Measurements from ENCODE around the gene PMVK.
"Not testable (repeated sequence)": the region's sequence is repeated elsewhere in the genome, so short reads cannot be mapped to it uniquely, and the experiment has no call there.

The PMVK gene

DNA sequence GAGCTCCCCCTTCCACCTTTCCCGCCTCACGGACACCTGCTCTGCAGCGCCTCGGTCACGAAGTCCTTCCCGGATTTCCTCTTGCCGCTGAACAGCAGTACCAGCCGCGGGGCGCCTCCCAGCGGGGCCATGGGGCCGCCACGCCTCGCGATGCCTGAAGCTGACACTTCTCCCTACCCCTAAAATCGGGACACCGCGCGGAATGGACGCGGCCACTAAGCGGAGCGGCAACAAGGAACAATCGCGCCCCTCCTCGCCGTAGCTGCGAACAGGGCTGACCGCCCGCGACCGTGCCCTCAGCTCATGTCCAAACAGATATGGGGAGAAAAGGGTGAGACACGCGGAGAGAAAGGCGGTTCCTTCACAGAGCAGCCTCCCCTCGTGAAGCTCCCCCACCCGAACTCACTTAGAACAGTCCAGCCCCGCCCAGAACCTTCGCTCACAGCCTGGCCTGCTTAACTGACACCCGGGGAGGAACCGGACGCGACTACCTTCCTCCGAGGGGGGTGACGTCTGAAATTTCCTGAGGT lies at the start of gene PMVK:
Gene PMVK, minus strand, starts transcription at position 165 of the 530 bp plus-strand sequence. Its CDS starts 34 bp downstream, at position 131.
- peak; percentile 98 for DNase-seq (ENCODE audit: low spot score)

DNA sequence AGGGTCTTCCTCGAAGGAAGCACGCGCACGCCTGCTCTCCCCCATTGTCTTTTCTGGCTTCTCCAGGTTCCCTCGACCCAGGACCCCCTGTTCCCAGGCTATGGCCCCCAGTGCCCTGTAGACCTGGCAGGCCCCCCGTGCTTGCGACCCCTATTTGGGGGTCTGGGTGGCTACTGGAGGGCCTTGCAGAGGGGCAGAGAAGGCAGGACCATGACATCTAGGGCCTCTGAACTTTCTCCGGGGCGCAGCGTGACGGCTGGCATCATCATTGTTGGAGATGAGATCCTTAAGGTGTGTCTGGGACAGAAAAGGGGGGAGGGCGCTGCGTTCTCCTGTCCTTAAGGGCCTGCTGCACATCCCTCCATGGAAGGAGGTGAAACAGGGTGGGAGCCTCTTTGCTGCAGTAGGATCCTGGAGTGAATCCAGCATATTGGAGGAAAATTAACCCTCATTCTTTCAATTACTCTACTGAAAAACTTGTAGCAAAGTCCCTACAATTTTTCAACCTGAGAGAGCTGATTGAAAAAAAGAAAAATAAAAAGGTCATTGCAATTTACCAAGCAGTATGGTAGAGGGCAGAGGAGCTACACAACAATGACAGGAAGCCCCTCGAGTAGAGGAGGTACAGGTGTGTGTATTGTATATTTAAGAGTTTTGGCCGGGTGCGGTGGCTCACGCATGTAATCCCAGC lies 47.4 kb upstream of the PMVK start:
- no peak for DNase-seq (ENCODE audit: low spot score)

DNA sequence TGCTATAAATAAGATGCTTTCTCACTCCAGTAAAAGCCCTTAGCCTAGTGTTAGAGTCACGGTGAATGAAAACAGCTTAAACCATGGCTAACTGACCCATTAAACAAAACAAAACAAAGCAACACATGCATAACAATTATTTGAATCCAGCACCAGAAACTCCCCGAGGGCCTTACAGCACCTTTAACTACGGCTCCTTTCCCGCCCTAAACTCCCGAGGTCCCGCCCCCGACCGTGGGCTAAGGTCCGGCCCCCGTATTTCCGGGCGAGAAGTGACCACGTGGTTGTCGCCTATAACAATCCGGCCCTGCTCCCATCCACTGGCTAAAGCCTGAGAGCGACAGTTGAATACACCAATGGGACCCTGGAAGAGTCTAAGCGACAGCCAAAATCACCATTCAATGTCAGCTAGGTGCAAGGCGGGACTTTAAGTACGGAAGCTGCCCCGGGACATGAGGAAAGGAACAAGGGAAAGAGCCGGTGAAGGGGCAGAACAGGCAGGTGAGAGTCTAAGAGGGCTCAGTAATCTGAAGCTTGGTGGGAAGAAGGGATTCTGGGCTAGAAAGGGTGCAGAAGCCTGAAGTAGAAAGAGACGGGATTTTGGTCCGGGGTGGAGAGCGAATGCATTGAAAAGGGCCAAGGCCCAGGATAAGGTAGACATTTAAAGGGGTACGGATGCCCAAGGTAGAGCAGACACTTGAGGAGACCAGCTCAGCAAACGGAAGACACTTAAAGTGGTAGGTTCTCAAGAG lies 46.6 kb upstream of the PMVK start, which contains the start of gene FLAD1:
Gene FLAD1, plus strand, starts transcription at position 448 of the 752 bp plus-strand sequence. CDS start 351 bp downstream, outside the sequence.
- DNase-seq (ENCODE audit: low spot score): peak; percentile 98

DNA sequence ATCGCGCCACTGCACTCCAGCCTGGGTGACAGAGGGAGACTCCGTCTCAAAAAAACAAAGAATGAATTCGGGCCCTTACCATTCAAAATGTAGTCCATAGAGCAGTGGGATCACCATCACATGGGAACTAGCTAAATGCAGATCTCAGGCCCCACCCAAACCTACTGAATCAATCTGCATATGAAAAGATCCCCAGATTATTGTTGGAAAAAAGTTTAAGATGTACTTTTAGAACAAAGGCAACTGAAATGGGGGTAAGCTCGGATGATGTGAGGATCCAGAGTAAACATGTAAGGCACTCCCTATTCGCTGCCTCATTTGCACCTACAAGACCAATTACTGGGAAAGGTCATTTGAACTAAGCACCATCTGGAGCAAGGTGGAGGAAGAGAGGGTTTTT lies 45.8 kb upstream of the PMVK start:
- no peak for DNase-seq (ENCODE audit: low spot score)

DNA sequence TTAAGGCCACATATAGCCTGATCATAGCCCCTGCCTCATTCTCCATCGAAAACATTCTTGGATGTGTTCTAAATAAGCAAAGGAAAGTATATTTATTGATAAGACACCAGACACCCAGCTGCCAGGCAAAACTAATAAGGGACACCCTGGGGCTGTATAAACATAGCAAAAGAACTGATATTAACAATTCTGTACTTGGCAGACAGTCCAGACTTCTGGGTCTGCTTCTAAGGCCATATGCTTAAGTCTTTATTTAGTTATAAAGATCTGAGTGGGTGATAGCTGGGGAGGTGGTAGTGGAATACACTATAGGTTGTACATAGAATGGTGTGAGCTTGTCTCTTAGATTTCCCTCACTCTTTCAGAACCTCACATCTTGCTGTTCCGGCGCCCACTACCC lies 41.8 kb upstream of the PMVK start:
- DNase-seq (ENCODE audit: low spot score): no peak

DNA sequence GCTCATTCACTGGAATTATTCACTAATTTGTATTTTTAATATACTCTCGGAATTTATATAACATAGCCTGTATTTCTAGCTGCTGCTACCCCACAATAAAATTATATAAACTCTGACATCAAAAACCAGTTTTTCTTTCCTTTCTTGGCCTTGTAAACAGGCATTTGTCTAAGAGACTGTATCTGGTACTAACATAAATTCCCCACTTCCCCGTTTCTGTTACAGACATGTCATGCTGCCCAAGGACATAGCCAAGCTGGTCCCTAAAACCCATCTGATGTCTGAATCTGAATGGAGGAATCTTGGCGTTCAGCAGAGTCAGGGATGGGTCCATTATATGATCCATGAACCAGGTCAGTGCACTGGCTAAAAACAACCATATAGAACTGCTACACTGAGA lies 41.2 kb upstream of the PMVK start:
- not testable (repeated sequence) for DNase-seq (ENCODE audit: low spot score)

DNA sequence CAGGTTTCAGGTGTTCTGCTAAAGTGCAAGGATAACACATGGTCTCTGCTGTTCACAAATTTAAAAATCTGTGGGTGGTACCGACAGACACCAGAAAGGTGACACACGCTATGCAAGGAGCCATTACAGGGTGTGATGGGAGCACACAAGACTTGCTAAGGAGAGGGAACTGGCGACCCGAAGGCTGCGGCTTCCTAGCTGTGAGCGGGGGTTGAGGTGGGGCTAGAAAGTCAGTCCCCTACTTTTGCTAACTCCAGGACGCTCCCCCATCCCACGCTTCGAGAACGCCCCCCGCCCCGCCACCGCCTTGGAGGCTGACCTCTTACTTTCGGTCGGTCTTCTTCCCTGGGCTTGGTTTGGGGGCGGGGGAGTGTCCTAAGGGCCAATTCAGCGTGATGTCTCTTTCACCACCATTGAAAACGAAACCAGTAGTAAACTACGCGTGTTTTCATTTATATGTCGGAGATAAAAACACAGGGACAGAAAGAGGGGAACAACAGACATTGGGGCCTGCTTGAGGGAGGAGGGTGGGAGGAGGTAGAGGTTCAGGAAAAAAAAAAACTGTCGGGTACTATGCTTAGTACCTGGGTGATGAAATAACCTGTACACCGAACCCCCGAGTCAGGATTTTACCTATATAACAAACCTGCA lies 39.0 kb upstream of the PMVK start:
- DNase-seq (ENCODE audit: low spot score): no peak

DNA sequence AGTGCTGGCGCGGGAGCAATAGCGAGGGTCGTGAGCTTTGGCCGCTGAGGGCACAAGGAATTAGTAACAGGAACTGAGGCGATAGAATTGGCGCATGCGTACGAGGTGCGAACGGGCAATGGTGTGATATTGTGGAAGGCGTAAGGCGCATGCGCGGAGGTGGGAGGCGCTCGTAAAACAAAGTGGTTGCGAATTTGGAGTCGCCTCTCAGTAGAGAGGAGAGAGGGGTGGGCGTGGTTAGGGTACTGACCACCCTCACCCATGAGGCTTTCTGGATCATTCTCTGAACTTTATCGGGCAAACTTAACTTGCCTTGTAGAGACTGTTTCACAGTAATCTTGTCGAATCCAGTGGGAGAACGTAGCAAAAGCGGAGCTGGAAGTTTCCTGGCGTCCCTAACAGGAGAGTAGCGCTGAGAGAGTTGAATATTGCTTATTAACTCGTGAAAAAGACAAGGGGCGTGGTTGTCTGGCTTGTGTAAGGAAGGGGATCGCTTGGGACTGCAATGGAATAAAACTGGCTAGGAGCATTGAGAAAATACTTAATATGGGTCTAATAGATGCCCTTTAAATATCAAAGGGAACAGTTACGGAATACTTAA lies 38.4 kb upstream of the PMVK start:
- DNase-seq (ENCODE audit: low spot score): peak; percentile 93

DNA sequence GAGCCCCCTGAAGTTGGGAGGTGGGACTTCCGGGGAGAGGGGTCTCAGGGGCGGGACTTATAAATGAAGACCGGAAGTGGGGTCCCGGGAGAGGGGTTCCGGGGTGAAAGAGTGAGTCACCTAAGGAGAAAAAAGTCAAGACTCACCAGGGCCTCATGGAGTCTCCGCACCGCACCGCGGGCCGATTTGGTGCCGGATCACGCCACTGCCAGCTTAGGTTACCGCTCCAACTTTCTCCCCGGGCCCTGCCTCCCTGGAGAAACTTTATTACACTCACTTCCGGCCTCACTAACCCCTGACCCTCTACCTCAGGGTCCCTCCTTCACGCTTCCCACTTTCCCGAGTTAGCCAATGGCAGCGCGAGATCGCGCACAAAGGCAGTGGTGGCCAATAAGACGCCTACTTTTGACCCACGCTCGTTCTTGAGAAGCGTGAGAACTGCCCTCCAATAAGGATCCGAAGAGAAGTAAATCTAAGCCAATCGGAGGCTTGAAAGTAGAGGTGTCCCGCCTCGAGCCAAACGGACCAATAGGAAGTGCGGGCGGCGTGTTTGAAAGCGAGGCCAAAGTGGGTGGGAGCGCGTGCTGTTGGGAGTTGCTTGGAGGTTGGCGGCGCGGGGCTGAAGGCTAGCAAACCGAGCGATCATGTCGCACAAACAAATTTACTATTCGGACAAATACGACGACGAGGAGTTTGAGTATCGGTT lies 37.7 kb upstream of the PMVK start, which contains the start of gene CKS1B:
Gene CKS1B, plus strand, starts transcription at position 580 of the 706 bp plus-strand sequence. Its CDS starts 65 bp downstream, at position 645.
- peak; percentile 100 for DNase-seq (ENCODE audit: low spot score)

DNA sequence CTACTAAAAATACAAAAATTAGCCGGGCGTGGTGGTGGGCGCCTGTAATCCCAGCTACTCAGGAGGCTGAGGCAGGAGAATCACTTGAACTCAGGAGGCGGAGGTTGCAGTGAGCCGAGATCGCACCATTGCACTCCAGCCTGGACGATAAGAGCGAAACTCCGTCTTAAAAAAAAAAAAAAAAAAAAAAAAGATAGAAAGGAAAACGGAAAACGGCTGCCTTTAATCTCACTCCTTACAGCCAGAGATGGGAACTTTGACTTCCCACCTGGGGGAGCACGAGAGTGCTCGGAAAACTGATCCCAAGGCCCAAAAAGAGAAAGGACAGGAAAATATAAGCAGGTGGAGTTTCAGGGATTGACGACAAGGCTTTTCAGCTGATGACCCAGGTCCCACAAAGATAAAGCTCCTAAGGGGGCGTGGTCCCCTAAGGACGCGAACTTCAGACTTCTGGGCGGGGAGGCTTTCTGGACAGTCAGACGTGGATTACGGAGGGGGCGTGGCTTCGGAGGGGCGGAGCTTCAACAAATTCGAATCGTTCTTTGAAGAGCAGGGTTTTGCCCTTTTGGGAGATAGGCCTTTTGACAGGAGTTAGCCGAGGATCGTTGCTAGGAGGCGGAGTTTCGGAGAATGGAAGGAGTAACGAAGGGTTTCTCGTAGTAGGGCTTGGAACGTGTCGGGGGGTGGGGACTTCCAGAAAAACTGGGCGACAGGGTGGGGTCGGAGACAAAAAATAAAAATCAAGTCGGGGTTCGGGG lies 37.0 kb upstream of the PMVK start:
- peak; percentile 85 for DNase-seq (ENCODE audit: low spot score)

DNA sequence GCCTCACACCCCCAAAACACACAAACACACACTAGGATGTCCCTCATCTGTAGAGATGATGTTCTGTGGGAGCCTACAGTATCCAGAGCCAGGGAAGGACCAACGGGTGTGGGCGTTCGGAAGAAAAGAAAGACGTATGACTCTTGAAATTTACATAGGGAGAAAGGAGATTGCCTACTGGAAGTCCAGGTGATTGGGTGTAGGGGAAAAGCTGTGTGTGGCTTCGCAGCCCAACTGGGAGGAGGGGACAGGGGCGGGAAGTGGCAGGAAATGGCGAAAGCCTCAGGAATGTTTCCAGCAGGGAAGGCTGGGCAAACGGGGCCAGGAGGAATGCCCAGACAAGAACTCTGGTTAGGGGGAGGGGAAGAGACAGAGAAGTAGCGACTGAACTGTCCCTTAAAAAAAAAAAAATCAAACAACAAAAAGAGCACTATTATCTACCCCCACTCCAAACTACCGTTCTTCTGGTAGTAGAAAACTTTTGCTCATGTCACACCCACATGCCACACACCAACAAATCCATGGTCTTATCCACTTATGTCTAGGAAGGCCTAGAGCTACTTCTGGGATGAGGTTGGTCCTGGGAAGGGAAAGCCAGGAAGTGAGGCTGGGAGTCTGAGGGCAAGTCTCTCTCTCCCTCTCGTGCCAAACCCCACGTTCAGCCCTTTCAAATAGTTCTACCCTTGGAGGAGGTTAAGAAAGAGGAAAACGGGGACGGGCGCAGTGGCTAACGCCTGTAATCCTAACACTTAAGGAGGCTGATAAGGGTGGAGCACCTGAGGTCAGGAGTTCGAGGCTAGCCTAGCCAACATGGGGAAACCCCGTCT lies 36.2 kb upstream of the PMVK start:
- peak; percentile 41 for DNase-seq (ENCODE audit: low spot score)

DNA sequence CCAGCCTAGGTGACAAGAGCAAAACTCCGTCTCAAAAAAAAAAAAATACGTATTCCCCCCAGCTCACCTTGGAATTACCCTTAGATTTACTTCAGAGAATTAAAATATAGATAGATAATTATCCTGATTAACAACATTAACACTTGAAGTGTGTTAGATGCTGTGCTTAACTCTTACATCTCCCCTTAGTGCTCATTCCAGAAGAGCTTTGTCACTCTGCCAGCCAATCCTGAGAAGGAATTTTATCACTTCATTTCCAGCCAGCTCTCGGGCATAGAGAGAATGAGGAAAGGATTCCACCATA lies 35.6 kb upstream of the PMVK start:
- DNase-seq (ENCODE audit: low spot score): no peak

DNA sequence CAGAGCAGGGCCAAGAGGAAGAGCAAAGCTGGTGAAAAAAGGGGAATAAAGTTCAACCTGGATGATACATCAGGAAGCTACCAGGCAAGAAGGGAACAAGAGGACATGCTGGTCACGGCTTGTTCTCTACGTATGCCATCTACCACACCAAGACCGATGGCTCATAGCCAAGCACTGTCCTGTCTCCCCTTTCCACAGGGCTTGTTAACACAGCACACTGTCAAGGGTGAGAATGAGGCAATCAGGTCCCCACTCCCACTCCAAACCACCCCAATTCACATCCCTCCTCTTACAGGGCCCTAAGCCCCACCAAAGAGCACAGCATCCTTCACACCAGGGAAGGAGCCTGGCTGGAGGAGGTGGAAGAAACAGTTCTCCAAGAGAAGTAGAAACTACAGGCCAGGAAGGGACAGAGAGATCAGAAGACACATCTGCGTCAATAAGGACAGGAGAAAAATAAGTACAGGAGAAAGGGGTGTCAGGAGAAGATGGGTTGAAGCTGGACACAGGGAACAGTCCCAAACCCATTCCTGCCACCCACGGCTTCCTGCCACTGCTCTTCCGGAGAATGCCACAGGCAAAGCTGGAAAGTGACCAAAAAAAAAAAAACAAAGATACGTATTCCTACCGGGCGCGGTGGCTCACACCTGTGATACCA lies 35.0 kb upstream of the PMVK start:
- no peak for DNase-seq (ENCODE audit: low spot score)

DNA sequence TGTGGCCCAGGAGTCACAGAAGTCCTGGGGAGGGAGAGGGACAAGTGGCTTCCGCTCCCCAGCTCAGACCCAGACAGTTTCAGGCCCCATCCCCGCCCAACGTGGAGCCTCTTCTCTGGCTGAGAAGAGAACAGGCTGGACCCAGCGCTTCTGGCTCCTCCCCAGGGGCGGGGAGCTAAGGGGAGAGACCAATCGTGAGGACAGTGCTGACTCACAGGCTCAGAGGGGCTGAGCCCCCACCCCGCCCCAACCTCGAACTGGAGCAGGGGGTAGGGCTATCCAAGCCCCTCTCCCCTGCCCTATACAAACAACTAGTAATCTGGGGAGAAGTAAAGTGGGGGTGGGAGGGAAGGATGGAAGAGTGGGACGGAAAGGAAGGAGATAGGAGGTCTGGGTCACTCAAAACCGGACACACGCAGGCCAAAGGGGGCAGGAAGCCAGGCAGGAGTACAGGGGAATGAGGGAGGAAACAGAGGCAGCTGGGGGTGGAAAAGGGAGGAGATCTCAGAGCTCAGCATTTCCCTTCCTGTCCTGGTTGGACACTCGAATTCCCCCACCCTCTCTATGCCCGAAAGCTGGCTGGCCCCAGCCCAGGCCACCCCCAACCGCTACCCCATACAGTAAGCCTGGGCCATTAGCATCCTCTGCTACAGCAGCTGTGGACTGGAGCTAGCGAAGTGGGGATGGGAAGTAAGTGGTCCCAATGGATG lies 34.3 kb upstream of the PMVK start, which contains the start of gene SHC1:
Gene SHC1, minus strand, starts transcription at position 117 of the 710 bp plus-strand sequence. CDS start 221 bp downstream, outside the sequence.
- DNase-seq (ENCODE audit: low spot score): peak; percentile 80

DNA sequence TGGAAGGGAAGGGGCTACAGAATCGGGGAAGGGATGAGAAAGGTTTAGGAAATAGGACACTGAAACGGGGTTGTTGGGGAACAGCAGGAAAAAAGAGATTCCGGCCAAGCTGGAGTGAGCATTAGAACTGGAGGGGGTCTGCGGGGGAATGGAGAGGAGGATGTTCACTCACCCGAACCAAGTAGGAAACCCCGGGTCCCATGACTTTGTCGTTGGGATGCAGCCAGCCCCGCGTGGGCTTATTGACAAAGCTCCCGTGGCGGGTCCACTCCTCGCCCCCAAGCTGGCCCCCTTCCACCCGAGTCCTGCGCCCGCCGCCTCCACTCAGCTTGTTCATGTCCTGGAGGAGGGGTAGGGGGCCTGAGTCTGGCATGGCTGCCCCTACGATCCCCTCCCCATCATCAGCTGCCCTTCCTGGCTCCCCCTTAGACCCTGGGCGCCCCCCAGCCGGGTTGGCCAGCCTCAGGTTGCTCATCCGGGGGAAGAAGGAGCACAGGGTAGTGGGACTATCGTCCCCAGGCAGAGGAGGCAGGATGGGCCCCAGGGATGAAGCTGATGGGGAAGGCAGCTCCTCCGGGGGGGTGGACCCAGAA lies 33.4 kb upstream of the PMVK start:
- no peak for DNase-seq (ENCODE audit: low spot score)

DNA sequence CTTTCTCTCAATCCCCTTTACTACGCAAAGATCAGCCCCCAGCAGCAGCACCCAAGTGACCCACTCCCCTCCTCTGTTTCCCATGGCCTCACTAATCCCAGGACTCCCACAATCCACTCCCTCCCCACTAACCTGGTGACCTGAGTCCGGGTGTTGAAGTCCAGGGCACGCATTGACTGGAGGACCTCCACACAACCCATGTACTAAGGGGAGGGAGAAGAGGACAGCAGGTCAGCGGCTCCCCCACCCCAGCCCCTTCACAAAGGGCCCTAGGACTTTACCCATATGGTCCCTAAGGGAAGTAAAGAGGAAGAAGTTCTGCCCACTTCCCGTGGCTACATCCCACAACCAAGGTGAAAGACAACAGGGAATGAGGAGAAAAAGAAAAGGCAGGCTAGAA lies 32.7 kb upstream of the PMVK start:
- no peak for DNase-seq (ENCODE audit: low spot score)

DNA sequence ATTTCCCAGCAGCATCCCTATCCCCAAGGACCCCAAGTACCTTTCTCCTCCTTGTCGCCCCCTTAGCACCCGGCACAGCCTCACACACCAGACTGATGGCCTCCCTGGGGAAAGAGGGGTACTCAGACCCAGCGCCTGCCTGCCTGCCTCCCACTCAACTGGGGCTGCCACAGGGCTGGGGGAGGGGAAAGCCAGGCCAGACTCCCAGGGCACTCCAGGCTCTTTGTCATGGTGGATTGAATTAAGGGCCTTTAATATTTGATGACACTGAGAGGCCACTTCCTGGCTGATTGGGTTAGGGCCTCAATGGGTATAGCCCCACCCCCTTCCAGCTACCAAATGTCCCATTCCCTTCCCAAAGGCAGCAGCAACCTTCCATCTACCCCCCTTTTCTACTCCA lies 32.2 kb upstream of the PMVK start:
- no peak for DNase-seq (ENCODE audit: low spot score)

DNA sequence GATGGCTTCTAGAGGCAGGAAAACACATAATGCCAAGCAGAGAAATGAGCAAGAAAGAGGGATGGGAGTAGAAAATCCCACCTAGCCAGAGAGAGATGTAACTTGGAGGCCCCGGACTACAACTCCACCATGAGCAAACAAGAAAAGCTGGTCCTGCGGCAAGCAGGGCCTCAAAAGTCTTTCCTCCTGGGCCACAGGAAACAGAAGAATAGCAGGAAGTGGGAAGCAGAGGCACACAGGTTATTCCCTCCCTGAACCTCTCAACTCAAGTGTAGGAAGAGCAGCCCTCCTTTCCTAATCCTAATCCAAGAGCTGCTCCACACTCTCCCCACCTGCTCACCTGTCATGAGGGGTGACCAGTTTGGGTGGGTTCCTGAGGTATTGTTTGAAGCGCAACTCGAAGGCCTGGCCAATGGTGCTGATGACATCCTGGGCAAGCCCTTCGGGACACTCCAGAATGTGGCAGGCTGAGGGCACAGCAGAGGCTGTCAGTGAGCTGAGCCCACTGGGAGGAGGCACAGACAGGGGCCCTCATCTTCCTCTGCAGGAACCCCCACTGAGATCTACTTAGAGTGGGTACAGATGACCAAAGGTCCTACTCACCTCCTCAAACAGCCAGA lies 30.9 kb upstream of the PMVK start:
- no peak for DNase-seq (ENCODE audit: low spot score)
